LHCN-M2 (cell line): Measurements from ENCODE around the gene NOX5. TPM values are rescaled to one million over a fixed set of nuclear protein-coding genes. Genes with fewer than 3 reads are reported as not detected.

ENCODE experiments used
- DNase-seq: peaks from one replicate; pipeline ENCODE4 v3.0.0-alpha.2; 2012; ENCODE audit warnings: low read depth
- total RNA-seq: library from RNA; depleted of rRNA; stranded (reverse); fragments of >200 nt; gene quantifications from 2 replicates; pipeline ENCODE4 v1.2.3, GENCODE V29; 2014

The NOX5 gene
- total RNA-seq, 1 experiment from 2014 or later = 0.46 TPM

- DNase-seq = peak; percentile 55
These were observed 67.0 kb downstream of the NOX5 start for GRCh38 chr15:69081310-69082004.

GRCh38 chr15:69082021-69082502, 67.6 kb downstream of the NOX5 start:
- peak; percentile 97 for DNase-seq

GRCh38 chr15:69082554-69082953, 68.1 kb downstream of the NOX5 start:
- peak; percentile 75 for DNase-seq

- no peak for DNase-seq
These were observed 70.0 kb downstream of the NOX5 start for GRCh38 chr15:69084404-69085030.

- DNase-seq = no peak
These were observed 71.0 kb downstream of the NOX5 start for GRCh38 chr15:69085325-69086081.

- no peak for DNase-seq
These were observed 72.1 kb downstream of the NOX5 start for GRCh38 chr15:69086427-69087204.

- DNase-seq = no peak
These were observed 73.0 kb downstream of the NOX5 start for GRCh38 chr15:69087366-69087976.

- DNase-seq = no peak
These were observed 73.9 kb downstream of the NOX5 start for GRCh38 chr15:69088300-69088965.

GRCh38 chr15:69089258-69089657, 74.8 kb downstream of the NOX5 start:
- no peak for DNase-seq

- peak; percentile 72 for DNase-seq
These were observed 75.9 kb downstream of the NOX5 start for GRCh38 chr15:69090197-69090948.

- DNase-seq = no peak
These were observed 77.2 kb downstream of the NOX5 start for GRCh38 chr15:69091654-69092053.

GRCh38 chr15:69092159-69092558, 77.7 kb downstream of the NOX5 start:
- peak; percentile 85 for DNase-seq

GRCh38 chr15:69093127-69093526, 78.6 kb downstream of the NOX5 start:
- peak; percentile 58 for DNase-seq

GRCh38 chr15:69093614-69094013, 79.1 kb downstream of the NOX5 start:
- DNase-seq = no peak

GRCh38 chr15:69094124-69094921, 79.8 kb downstream of the NOX5 start:
- DNase-seq = no peak

GRCh38 chr15:69095274-69095673, 80.8 kb downstream of the NOX5 start:
- no peak for DNase-seq

- peak; percentile 87 for DNase-seq
These were observed 81.7 kb downstream of the NOX5 start for GRCh38 chr15:69096196-69096595.

GRCh38 chr15:69096626-69097025, 82.1 kb downstream of the NOX5 start:
- DNase-seq = no peak

- DNase-seq = no peak
These were observed 84.3 kb downstream of the NOX5 start for GRCh38 chr15:69098771-69099170.
